GM04503 (cell line): ENCODE measurements around the gene CORO1C.
"Not testable (repeated sequence)": the region's sequence is repeated elsewhere in the genome, so short reads cannot be mapped to it uniquely, and the experiment has no call there.

Source experiments
- DNase-seq: peaks from one replicate; pipeline ENCODE4 v3.0.0-alpha.2; 2012; ENCODE audit warnings: low read depth

Gene CORO1C

DNA sequence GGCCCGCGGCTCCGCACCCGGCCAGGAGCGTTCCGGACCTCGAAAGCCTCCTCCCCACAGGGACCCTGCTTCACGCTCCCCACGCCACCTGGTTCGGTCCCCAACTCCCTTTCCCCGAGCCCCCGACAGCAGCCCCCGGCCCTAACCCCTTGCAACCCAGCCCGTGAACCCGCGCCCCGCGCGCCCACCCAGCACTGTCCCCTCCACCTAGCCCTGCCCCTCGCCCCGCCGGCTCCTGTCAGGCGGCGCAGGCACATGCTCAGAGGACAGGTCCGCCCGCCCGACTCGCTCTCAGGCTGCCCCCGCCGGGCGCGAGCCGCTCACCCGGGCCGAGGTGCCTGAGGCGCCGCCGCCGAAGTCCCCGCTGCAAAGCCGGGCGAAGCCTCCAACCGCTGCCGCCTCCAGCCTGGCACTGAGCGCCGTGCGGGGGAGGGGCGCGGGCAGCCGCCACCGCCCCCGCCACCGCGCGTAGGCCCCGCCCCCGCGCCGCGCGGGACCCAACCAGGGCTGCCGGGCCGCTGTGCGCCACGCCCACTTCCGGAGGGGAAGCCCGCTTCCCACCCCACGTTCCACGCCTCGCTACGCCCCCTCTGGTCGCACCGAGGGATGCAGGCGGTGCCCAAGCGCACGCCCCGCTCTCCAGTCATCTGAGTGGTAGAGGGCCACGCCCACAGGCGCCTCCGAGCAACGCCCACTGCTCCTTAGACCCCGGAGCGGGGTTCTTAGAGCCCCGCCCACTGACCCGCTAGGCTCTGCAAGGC is at the start of gene CORO1C:
CORO1C (minus strand) TSS at position 414 of the 761 bp plus-strand sequence. CDS start 30,200 bp downstream, outside the sequence.
- peak; percentile 71 for DNase-seq

DNA sequence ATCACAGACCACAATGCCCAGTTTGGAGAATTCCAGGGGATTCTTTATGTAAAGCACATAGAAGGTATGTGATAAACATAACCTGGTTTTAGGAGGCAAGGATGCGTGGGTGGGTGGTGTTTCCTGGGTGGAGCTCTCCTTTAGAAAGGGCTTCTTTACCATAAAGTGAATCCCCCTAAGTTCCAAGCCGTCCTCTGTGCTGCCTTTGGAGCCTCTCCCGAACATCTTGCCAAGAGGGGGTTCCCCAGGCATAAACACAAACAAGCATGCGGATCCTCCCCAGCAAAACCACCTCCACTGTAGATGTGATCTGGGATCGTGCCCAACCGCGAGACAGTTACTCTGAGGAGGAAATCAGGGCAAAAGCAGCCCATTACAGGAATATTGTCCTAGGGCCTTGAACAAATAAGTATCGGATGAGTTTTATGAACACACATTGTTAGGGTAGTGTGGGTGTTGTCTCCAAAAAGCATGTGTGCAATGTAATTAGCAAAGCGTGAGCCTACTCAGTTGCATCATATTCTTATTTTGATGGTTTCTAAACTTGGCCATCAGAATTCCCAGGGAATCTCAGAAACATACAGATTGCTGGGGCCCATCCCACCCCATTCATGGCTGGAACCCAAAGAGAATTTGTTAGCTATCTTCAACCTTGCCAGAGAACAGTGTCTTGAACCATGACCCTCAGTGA is 48.8 kb upstream of the CORO1C start:
- peak; percentile 49 for DNase-seq

DNA sequence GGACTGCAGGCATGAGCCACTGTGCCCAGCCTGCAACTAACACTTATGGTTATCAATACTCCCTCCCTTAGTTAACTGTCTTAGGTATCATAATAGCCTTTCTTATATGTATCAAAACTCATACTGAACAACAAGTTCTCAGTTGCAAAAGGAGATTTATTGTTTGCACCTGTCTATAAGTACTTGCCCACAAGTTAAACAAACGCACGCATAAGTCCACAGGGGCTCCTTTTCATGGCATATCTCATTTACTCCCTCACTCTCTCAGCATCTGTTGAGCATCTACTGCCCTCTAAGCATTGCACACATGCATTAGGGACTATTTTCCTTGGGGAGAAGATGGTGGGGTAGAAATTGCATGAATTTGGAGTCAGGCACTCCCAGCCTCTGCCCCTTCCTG is 46.7 kb upstream of the CORO1C start:
- DNase-seq: no peak

DNA sequence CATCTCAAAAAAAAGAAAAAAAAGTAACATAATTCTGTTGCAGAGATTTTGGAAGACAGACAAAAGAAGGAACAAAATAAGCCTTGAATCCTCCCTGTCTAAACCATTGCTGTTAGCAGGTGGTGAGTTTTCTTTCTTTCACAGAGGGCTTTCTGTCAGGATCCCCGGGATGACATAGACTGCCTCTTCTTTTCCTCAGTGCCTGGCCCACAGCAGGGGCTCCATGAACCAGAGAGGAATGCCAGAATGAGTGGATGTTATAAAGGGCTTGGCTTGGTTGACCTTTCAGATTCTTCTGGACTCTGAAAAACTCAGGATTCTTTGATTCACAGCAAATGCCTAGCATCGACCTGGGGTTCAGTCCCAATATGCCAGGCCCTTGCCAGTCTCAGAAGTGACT is 45.8 kb upstream of the CORO1C start:
- no peak for DNase-seq

GRCh38 chr12:108773798-108774788 is 42.8 kb upstream of the CORO1C start:
- peak; percentile 66 for DNase-seq

DNA sequence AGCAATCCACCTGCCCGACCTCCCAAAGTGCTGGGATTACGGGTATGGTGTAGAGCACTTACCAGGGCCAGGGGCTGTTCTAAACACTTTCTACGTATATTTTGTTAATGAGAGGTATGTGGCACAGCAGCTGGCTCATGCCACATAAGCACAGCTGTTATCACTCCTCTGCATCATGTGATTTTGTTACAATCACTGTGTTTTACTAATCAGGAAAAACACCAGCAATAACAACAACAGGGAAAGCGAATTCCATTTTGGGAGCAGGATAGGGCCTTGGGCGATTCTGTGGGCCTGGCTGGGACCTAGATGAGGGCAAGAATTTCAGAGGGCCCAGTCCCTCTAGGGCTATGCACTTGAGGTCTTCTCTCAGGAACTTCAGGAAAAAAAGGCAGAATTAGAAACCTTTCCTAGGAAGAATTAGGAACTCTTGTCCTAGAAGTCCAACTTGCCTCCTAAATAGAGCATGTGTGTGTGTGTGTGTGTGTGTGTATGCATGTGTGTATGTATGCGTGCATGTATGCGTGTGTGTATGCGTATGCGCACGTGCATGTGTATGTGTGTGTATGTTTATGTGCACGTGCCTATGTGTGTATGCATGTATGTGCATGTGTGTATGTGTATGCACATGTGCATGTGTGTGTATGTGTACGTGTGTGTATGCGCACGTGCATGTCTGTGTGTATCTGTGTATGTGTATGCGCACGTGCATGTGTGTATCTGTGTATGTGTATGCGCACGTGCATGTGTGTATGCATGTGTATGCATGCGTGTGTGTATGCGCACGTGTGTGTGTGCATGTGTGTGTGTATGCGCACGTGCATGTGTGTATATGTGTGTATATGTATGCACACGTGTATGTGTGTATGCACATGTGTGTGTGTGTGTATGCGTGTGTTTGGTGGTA is 41.8 kb upstream of the CORO1C start:
- no peak for DNase-seq

- no peak for DNase-seq
Observed at GRCh38 chr12:108772247-108772646, 40.9 kb upstream of the CORO1C start.

GRCh38 chr12:108771835-108772234 is 40.5 kb upstream of the CORO1C start:
- DNase-seq: not testable (repeated sequence)

- no peak for DNase-seq
Observed at GRCh38 chr12:108770963-108771362, 39.6 kb upstream of the CORO1C start.

DNA sequence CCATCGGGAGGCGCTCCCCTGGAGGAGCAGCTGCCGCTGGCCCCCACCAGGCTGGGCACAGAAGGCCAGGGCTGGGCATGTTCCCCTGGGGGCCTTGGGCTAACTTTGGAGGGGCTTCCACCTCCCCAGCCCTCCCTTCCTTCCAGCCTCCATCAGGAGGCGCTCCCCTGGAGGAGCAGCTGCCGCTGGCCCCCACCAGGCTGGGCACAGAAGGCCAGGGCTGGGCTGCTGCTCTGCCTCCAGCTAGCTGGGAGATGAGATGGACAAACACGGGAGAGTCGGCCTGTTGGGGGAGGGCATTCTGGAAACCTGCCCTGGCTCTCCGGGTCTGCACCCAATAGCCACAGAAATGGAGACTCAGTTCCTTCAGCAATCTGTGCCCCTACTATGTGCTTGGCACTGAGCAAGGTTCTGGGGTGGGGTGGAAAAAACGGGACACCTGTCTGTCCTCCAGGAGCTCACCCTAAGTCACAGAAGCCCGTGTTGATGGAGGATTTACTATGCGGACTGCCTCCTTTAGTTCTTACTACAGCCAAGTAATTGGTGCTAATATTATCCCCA is 39.0 kb upstream of the CORO1C start:
- DNase-seq: no peak

DNA sequence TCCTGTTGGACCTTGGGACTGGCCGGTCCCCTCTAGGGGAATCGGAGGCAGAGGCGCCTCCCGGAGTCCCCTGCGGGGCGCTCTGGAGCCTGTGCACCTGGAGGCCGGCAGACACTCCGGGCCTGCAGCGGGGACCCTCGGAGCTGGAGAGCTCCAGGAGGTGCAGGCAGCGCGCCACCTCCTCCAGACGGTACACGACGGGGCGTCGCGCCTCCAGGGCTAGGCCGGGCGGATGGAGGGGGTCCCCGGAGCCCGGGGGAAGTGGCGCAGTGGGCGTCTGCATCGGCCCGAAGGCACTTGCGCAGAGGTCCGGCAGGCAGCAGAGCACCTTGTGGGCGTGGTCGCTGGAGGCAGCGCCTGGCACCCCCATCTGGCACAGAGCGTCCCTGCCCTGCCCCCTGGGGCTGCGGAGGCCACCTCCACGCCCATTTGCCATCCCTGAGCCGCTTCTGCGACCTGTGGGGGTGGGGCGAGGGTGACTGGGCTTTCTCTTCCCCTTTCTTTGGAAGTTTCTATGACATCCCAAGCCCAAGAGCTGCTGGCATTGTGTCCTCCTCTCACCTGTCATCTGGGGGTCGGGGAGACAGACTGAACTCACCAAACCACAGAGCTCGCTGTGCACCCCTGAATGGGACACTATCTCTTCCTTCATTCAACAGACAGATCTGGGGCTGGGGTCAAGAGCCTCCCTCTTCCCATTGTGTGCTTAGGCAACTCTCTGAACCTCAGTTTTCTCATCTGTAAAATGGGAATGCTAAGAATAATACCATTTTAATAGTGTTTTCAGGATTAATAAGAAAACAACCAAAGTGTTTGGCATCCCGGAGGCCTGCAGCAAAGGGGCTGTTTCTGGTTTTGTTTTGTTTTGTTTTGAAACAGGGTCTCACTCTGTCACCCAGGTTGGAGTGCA is 37.5 kb upstream of the CORO1C start:
- no peak for DNase-seq

GRCh38 chr12:108766294-108766693 is 35.0 kb upstream of the CORO1C start:
- no peak for DNase-seq

GRCh38 chr12:108765289-108765764 is 34.0 kb upstream of the CORO1C start:
- no peak for DNase-seq

- DNase-seq: no peak
Observed at GRCh38 chr12:108764540-108765288, 33.4 kb upstream of the CORO1C start.

GRCh38 chr12:108761226-108761625 is 29.9 kb upstream of the CORO1C start:
- no peak for DNase-seq

GRCh38 chr12:108759924-108760323 is 28.6 kb upstream of the CORO1C start:
- no peak for DNase-seq

DNA sequence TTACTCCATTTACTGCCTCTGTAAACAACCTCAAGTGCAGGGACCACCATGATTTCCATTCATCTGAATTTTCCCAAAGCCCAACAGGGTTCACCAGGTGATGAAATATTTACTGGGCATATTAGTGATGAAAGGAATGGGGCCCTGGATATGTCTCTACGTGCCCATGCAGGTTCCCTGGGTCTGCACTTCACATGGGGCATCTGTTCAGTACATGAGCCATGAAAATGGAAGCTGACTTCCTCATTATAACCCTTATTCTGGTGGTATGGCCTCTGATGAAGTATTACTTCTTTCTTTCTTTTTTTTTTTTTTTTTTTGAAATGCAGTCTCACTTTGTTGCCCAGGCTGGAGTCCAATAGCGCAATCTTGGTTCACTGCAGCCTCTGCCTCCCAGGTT is 26.5 kb upstream of the CORO1C start:
- DNase-seq: no peak

DNA sequence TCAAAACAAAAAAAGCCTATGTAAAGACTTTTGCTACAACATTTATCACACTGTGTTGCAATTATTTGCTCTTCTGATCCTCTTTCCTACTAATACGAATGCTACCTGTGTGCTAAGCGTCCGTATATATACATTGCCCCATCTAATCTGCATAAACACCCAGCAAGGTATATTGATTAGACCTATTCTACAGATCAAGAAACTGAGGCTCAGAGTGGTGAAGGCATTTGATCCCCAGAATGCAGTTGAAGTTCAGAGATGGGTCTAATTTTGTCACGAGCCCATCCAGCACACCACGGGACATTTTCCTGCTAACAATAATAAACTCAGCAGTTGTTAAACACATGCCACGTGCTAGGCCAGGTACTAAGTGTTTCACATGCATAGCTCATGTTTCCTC is 25.1 kb upstream of the CORO1C start:
- no peak for DNase-seq

DNA sequence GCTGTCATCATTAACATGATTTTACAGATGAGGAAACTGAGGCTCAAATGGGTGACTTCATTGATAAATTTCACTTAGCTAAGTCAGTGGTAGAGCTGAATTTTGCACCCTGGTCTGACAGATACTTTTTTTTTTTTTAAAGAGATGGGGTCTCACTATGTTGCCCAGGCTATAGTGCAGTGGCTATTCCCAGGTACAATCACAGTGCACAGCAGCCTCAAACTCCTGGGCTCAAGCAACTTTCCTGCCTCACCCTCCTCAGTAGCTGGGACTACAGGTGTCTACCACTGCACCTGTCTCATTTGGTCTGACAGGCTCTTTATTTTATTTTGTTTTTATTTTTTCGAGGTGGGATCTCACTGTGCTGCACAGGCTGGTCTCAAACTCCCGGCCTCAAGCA is 24.2 kb upstream of the CORO1C start:
- no peak for DNase-seq
